Activated naive CD8-positive, alpha-beta T cell treated with anti-CD3 and anti-CD28 coated beads for 36 hours (primary cell): ENCODE results near the gene GHRL. TPM values are rescaled to one million over a fixed set of nuclear protein-coding genes. Genes with fewer than 3 reads are reported as not detected.

Experiments used
- DNase-seq: peaks from one replicate; pipeline ENCODE4 v3.0.0; 2021
- H3K27ac Mint-ChIP-seq: one replicate; pipeline ENCODE4 v1.8.0; 2022; ENCODE audit warnings: mild to moderate bottlenecking, moderate library complexity, mixed read lengths
- H3K27me3 Mint-ChIP-seq: one replicate; pipeline ENCODE4 v1.8.0; 2022; ENCODE audit warnings: mild to moderate bottlenecking, mixed read lengths
- H3K36me3 Mint-ChIP-seq: one replicate; pipeline ENCODE4 v1.8.0; 2021; ENCODE audit warnings: mild to moderate bottlenecking, mixed read lengths
- H3K4me1 Mint-ChIP-seq: one replicate; pipeline ENCODE4 v1.8.0; 2021; ENCODE audit warnings: mixed read lengths
- H3K4me3 Mint-ChIP-seq: one replicate; pipeline ENCODE4 v1.8.0; 2022; ENCODE audit warnings: mild to moderate bottlenecking, moderate library complexity, mixed read lengths
- H3K9me3 Mint-ChIP-seq: one replicate; pipeline ENCODE4 v1.8.0; 2022; ENCODE audit warnings: mixed read lengths
- total RNA-seq, 2 experiments: library from RNA; stranded (reverse); gene quantifications; one replicate each; pipeline ENCODE4 v1.2.3, GENCODE V29; 2021

GHRL gene
- total RNA-seq, result under 1 TPM; 0.38 to 0.41 TPM

GRCh38 chr3:10292505-10293419 is at the start of gene GHRL:
GHRL (minus strand) TSS chr3:10292947; CDS start chr3:10290180, 2,767 bp downstream.
- peaks cover 17% of the 10 kb centered on the region for H3K4me1 Mint-ChIP-seq
- no peaks in the 10 kb centered on the region for H3K27me3 Mint-ChIP-seq
- DNase-seq, result no peak
- peak within 1 kb of the TSS; percentile 3 for H3K4me3 Mint-ChIP-seq
- no peaks in the 10 kb centered on the region for H3K9me3 Mint-ChIP-seq
- H3K36me3 Mint-ChIP-seq, result peaks cover 22% of the 10 kb centered on the region
- H3K27ac Mint-ChIP-seq, result peak within 1 kb of the TSS; percentile 58

GRCh38 chr3:10341901-10342398 is 49.2 kb upstream of the GHRL start:
- no peak for DNase-seq
- H3K36me3 Mint-ChIP-seq, result no peaks in the 10 kb centered on the region
- H3K4me3 Mint-ChIP-seq, result no peak overlapping the region
- H3K27ac Mint-ChIP-seq, result no peak overlapping the region
- H3K4me1 Mint-ChIP-seq, result no peaks in the 10 kb centered on the region
- no peaks in the 10 kb centered on the region for H3K9me3 Mint-ChIP-seq
- no peaks in the 10 kb centered on the region for H3K27me3 Mint-ChIP-seq

GRCh38 chr3:10340476-10340875 is 47.7 kb upstream of the GHRL start:
- Mint-ChIP-seq H3K4me1 (no peaks in the 10 kb centered on the region), H3K36me3 (no peaks in the 10 kb centered on the region)

GRCh38 chr3:10340046-10340445 is 47.3 kb upstream of the GHRL start:
- no peaks in the 10 kb centered on the region for H3K27me3 Mint-ChIP-seq
- H3K36me3 Mint-ChIP-seq, result no peaks in the 10 kb centered on the region
- H3K27ac Mint-ChIP-seq, result no peak overlapping the region
- no peaks in the 10 kb centered on the region for H3K4me1 Mint-ChIP-seq
- no peak overlapping the region for H3K4me3 Mint-ChIP-seq
- no peaks in the 10 kb centered on the region for H3K9me3 Mint-ChIP-seq
- DNase-seq, result no peak

More at GRCh38 chr3:10340476-10340875, 47.7 kb upstream of the GHRL start:
- H3K27ac Mint-ChIP-seq, result no peak overlapping the region
- no peak for DNase-seq
- H3K4me3 Mint-ChIP-seq, result no peak overlapping the region
- no peaks in the 10 kb centered on the region for H3K9me3 Mint-ChIP-seq
- no peaks in the 10 kb centered on the region for H3K27me3 Mint-ChIP-seq

GRCh38 chr3:10339376-10339955 is 46.7 kb upstream of the GHRL start:
- Mint-ChIP-seq H3K36me3 (no peaks in the 10 kb centered on the region), H3K9me3 (no peaks in the 10 kb centered on the region), H3K4me3 (no peak overlapping the region), H3K27me3 (no peaks in the 10 kb centered on the region), H3K4me1 (no peaks in the 10 kb centered on the region), H3K27ac (no peak overlapping the region)
- no peak for DNase-seq

- no peaks in the 10 kb centered on the region for H3K27me3 Mint-ChIP-seq
- H3K4me1 Mint-ChIP-seq, result no peaks in the 10 kb centered on the region
- H3K27ac Mint-ChIP-seq, result no peak overlapping the region
- no peak overlapping the region for H3K4me3 Mint-ChIP-seq
- no peaks in the 10 kb centered on the region for H3K36me3 Mint-ChIP-seq
- DNase-seq, result no peak
- H3K9me3 Mint-ChIP-seq, result no peaks in the 10 kb centered on the region
Measured at GRCh38 chr3:10338591-10339353, 46.0 kb upstream of the GHRL start.

GRCh38 chr3:10338164-10338470 is 45.4 kb upstream of the GHRL start:
- H3K9me3 Mint-ChIP-seq, result no peaks in the 10 kb centered on the region
- DNase-seq, result no peak
- no peak overlapping the region for H3K4me3 Mint-ChIP-seq
- peaks cover 5% of the 10 kb centered on the region for H3K4me1 Mint-ChIP-seq
- no peak overlapping the region for H3K27ac Mint-ChIP-seq
- no peaks in the 10 kb centered on the region for H3K27me3 Mint-ChIP-seq
- no peaks in the 10 kb centered on the region for H3K36me3 Mint-ChIP-seq

- peaks cover 9% of the 10 kb centered on the region for H3K4me1 Mint-ChIP-seq
- H3K27ac Mint-ChIP-seq, result no peak overlapping the region
- H3K9me3 Mint-ChIP-seq, result no peaks in the 10 kb centered on the region
- DNase-seq, result no peak
- no peak overlapping the region for H3K4me3 Mint-ChIP-seq
- H3K27me3 Mint-ChIP-seq, result no peaks in the 10 kb centered on the region
- no peaks in the 10 kb centered on the region for H3K36me3 Mint-ChIP-seq
Measured at GRCh38 chr3:10337323-10338163, 44.8 kb upstream of the GHRL start.

GRCh38 chr3:10336761-10337160 is 44.0 kb upstream of the GHRL start:
- Mint-ChIP-seq H3K27me3 (no peaks in the 10 kb centered on the region), H3K27ac (no peak overlapping the region), H3K36me3 (no peaks in the 10 kb centered on the region)

GRCh38 chr3:10335871-10336622 is 43.3 kb upstream of the GHRL start:
- H3K9me3 Mint-ChIP-seq, result no peaks in the 10 kb centered on the region
- no peaks in the 10 kb centered on the region for H3K36me3 Mint-ChIP-seq
- DNase-seq, result no peak
- peaks cover 10% of the 10 kb centered on the region for H3K4me1 Mint-ChIP-seq
- H3K4me3 Mint-ChIP-seq, result no peak overlapping the region
- no peaks in the 10 kb centered on the region for H3K27me3 Mint-ChIP-seq
- H3K27ac Mint-ChIP-seq, result no peak overlapping the region

More at GRCh38 chr3:10336761-10337160, 44.0 kb upstream of the GHRL start:
- Mint-ChIP-seq H3K4me1 (peaks cover 10% of the 10 kb centered on the region), H3K9me3 (no peaks in the 10 kb centered on the region), H3K4me3 (no peak overlapping the region)
- DNase-seq, result no peak

GRCh38 chr3:10335190-10335738 is 42.5 kb upstream of the GHRL start:
- H3K36me3 Mint-ChIP-seq, result no peaks in the 10 kb centered on the region
- no peak overlapping the region for H3K4me3 Mint-ChIP-seq
- no peaks in the 10 kb centered on the region for H3K9me3 Mint-ChIP-seq
- H3K27me3 Mint-ChIP-seq, result no peaks in the 10 kb centered on the region
- no peak overlapping the region for H3K27ac Mint-ChIP-seq
- peaks cover 11% of the 10 kb centered on the region for H3K4me1 Mint-ChIP-seq
- no peak for DNase-seq

- DNase-seq, result no peak
- H3K36me3 Mint-ChIP-seq, result no peaks in the 10 kb centered on the region
- H3K4me3 Mint-ChIP-seq, result no peak overlapping the region
- H3K27me3 Mint-ChIP-seq, result peaks cover 4% of the 10 kb centered on the region
- no peak overlapping the region for H3K27ac Mint-ChIP-seq
- H3K9me3 Mint-ChIP-seq, result no peaks in the 10 kb centered on the region
- peaks cover 11% of the 10 kb centered on the region for H3K4me1 Mint-ChIP-seq
Measured at GRCh38 chr3:10334459-10334858, 41.7 kb upstream of the GHRL start.

- H3K9me3 Mint-ChIP-seq, result no peaks in the 10 kb centered on the region
- peaks cover 11% of the 10 kb centered on the region for H3K4me1 Mint-ChIP-seq
- H3K27ac Mint-ChIP-seq, result no peak overlapping the region
- H3K36me3 Mint-ChIP-seq, result no peaks in the 10 kb centered on the region
- H3K4me3 Mint-ChIP-seq, result no peak overlapping the region
- H3K27me3 Mint-ChIP-seq, result peaks cover 8% of the 10 kb centered on the region
- DNase-seq, result no peak
Measured at GRCh38 chr3:10334042-10334441, 41.3 kb upstream of the GHRL start.

GRCh38 chr3:10333349-10333650 is 40.6 kb upstream of the GHRL start:
- H3K4me1 Mint-ChIP-seq, result peaks cover 11% of the 10 kb centered on the region
- peaks cover 15% of the 10 kb centered on the region for H3K27me3 Mint-ChIP-seq
- H3K27ac Mint-ChIP-seq, result peak overlapping the region; percentile 6
- H3K4me3 Mint-ChIP-seq, result no peak overlapping the region
- no peak for DNase-seq
- no peaks in the 10 kb centered on the region for H3K9me3 Mint-ChIP-seq
- H3K36me3 Mint-ChIP-seq, result no peaks in the 10 kb centered on the region
